IPS DF 4.7 (cell line): ENCODE measurements around the gene ENKD1.

ENCODE experiments used
- DNase-seq: peaks from one replicate; pipeline ENCODE4 v3.0.0-alpha.2; 2013; ENCODE audit warnings: low spot score; ENCODE audit errors: extremely low read depth

ENKD1 gene

GRCh38 chr16:67664258-67664657 lies 2.3 kb downstream of the ENKD1 start:
- no peak for DNase-seq

- DNase-seq = no peak
These were observed 2.7 kb downstream of the ENKD1 start for GRCh38 chr16:67663877-67664222.

- no peak for DNase-seq
These were observed 3.2 kb downstream of the ENKD1 start for GRCh38 chr16:67663151-67663876.

- no peak for DNase-seq
These were observed 3.9 kb downstream of the ENKD1 start for GRCh38 chr16:67662653-67663010.

- DNase-seq = no peak
These were observed 4.5 kb downstream of the ENKD1 start for GRCh38 chr16:67661886-67662652.

GRCh38 chr16:67661101-67661761 lies 5.3 kb downstream of the ENKD1 start:
- DNase-seq = no peak

GRCh38 chr16:67660564-67661028 lies 6.0 kb downstream of the ENKD1 start, which contains the start of gene PARD6A:
Gene PARD6A (plus strand): TSS chr16:67660960. CDS start chr16:67661039, 79 bp downstream.
- no peak for DNase-seq

GRCh38 chr16:67659675-67660563 lies 6.6 kb downstream of the ENKD1 start, which contains the start of gene ACD:
Gene ACD (minus strand): TSS chr16:67660260. CDS start chr16:67660220, 40 bp downstream.
- DNase-seq = no peak

- DNase-seq = no peak
These were observed 7.5 kb downstream of the ENKD1 start for GRCh38 chr16:67658849-67659674.

GRCh38 chr16:67657751-67658518 lies 8.6 kb downstream of the ENKD1 start:
- no peak for DNase-seq

- no peak for DNase-seq
These were observed 9.4 kb downstream of the ENKD1 start for GRCh38 chr16:67657017-67657608.

GRCh38 chr16:67656344-67657016 lies 10.1 kb downstream of the ENKD1 start:
- no peak for DNase-seq

GRCh38 chr16:67655363-67655762 lies 11.2 kb downstream of the ENKD1 start:
- DNase-seq = no peak

GRCh38 chr16:67654403-67654911 lies 12.1 kb downstream of the ENKD1 start:
- no peak for DNase-seq

GRCh38 chr16:67653789-67654402 lies 12.7 kb downstream of the ENKD1 start:
- no peak for DNase-seq

GRCh38 chr16:67653128-67653788 lies 13.3 kb downstream of the ENKD1 start:
- DNase-seq = no peak

GRCh38 chr16:67652578-67653127 lies 13.9 kb downstream of the ENKD1 start:
- no peak for DNase-seq
